ENCODE results near the gene FLRT3. TPM values are rescaled to one million over a fixed set of nuclear protein-coding genes. Genes with fewer than 3 reads are reported as not detected.

FLRT3 gene
- total RNA-seq, 2 experiments from 2014 or later = not detected

DNA sequence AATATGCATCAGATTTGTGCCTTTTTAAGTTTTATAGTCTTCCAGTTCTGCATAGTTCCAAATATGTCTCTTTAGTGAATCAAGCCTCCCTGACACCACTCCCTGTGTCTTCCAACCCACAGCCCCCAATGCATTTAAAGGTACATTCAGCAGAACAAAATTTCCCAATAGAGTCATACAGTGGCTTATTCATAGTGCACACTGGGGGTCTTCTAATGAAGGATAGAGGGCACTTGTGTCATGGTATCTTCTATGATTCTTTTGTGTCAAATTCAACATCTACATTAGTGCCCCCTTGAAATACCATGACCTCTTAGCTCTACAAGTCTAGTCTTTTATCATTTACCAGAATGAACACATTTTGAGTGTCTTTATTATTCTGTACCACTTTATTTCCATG is 33.8 kb downstream of the FLRT3 start:
- Mint-ChIP-seq H3K36me3 (ENCODE audit: low read depth) (no peaks in the 10 kb centered on the region), H3K4me1 (no peaks in the 10 kb centered on the region), H3K4me3 (no peak overlapping the region), H3K27me3 (no peaks in the 10 kb centered on the region), H3K27ac (no peak overlapping the region), H3K9me3 (peaks cover 8% of the 10 kb centered on the region)
- POLR2A ChIA-PET = no interaction called here
- no peak for DNase-seq
- CTCF ChIA-PET = no interaction called here

DNA sequence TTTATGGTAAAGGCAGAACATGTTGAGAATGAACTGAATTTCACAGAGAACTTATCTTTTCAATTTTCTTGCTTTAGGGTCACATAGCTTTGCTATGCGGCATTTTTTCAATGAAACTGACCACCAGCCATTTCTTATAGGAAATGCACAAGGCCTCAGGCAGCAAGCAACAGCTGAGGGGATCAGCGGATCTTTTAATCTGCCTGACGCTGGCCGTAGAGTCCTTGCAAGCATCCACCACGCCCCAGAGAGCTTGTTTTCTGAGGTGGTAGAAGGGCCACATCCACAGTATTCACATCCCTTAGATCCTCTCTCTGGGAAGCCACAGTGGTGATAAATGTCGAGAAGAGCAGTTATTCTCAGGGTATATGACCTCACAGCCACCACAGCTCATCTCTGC is 34.3 kb downstream of the FLRT3 start:
- POLR2A ChIA-PET = no interaction called here
- H3K27ac Mint-ChIP-seq = no peak overlapping the region
- CTCF ChIA-PET = no interaction called here
- peaks cover 11% of the 10 kb centered on the region for H3K9me3 Mint-ChIP-seq
- H3K4me3 Mint-ChIP-seq = no peak overlapping the region
- no peaks in the 10 kb centered on the region for H3K27me3 Mint-ChIP-seq
- H3K36me3 Mint-ChIP-seq (ENCODE audit: low read depth) = no peaks in the 10 kb centered on the region
- no peaks in the 10 kb centered on the region for H3K4me1 Mint-ChIP-seq
- DNase-seq = no peak

DNA sequence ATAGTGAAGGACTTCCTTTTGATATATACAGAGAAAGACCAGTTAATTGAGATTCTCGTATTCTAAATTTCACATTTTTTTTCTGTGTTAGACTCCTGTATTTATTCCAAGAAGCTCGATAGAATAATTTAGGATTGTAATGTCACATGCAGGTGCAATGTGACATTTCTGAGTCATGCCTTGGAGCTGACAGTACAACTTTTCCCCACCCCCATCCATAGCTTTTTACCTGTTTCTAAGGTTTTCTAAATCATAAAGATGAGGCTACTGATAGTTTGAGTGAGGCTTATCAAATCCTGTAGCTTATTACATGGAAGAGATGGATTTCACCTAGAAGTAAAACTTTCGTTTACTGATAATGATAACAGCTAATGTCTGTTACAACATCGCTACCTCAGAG is 37.6 kb downstream of the FLRT3 start:
- CTCF ChIA-PET = no interaction called here
- Mint-ChIP-seq H3K27ac (no peak overlapping the region), H3K4me1 (no peaks in the 10 kb centered on the region), H3K36me3 (ENCODE audit: low read depth) (no peaks in the 10 kb centered on the region), H3K27me3 (no peaks in the 10 kb centered on the region), H3K4me3 (no peak overlapping the region), H3K9me3 (peaks cover 10% of the 10 kb centered on the region)
- POLR2A ChIA-PET = no interaction called here
- no peak for DNase-seq

GRCh38 chr20:14295770-14296309 is 41.6 kb downstream of the FLRT3 start:
- DNase-seq = no peak
- Mint-ChIP-seq H3K4me1 (no peaks in the 10 kb centered on the region), H3K27me3 (no peaks in the 10 kb centered on the region), H3K27ac (no peak overlapping the region), H3K4me3 (no peak overlapping the region), H3K9me3 (peaks cover 11% of the 10 kb centered on the region), H3K36me3 (ENCODE audit: low read depth) (no peaks in the 10 kb centered on the region)
- ChIA-PET CTCF (no interaction called here), POLR2A (no interaction called here)

DNA sequence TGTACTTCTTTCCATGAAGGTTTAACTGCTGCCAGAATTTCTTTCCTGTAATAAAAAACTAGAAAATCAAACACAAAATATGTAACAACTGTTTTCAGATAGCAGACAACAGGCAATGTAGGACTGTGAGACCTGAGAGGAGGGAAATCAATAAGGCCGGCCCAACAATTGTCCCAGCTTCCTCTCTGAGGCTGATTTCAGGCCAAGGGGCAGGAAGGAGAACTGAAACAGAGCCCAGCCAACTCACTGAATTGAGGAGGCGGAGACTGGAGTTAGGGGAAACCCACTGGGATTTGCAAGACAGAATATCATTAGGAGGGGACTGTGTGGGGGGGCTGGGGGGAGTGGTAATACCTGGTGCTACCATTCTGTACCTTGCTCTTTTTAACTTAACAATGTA is 42.2 kb downstream of the FLRT3 start:
- no peak for DNase-seq
- no peak overlapping the region for H3K27ac Mint-ChIP-seq
- H3K4me3 Mint-ChIP-seq = no peak overlapping the region
- no peaks in the 10 kb centered on the region for H3K36me3 Mint-ChIP-seq (ENCODE audit: low read depth)
- peaks cover 11% of the 10 kb centered on the region for H3K9me3 Mint-ChIP-seq
- ChIA-PET CTCF (no interaction called here), POLR2A (no interaction called here)
- H3K27me3 Mint-ChIP-seq = no peaks in the 10 kb centered on the region
- no peaks in the 10 kb centered on the region for H3K4me1 Mint-ChIP-seq

GRCh38 chr20:14291502-14291901 is 45.9 kb downstream of the FLRT3 start:
- H3K27me3 Mint-ChIP-seq = no peaks in the 10 kb centered on the region
- POLR2A ChIA-PET = no interaction called here
- H3K9me3 Mint-ChIP-seq = peaks cover 4% of the 10 kb centered on the region
- no peaks in the 10 kb centered on the region for H3K36me3 Mint-ChIP-seq (ENCODE audit: low read depth)
- no peak overlapping the region for H3K27ac Mint-ChIP-seq
- H3K4me1 Mint-ChIP-seq = no peaks in the 10 kb centered on the region
- CTCF ChIA-PET = no interaction called here
- H3K4me3 Mint-ChIP-seq = no peak overlapping the region
- DNase-seq = no peak

GRCh38 chr20:14288341-14289330 is 48.8 kb downstream of the FLRT3 start:
- no peaks in the 10 kb centered on the region for H3K36me3 Mint-ChIP-seq (ENCODE audit: low read depth)
- H3K27me3 Mint-ChIP-seq = no peaks in the 10 kb centered on the region
- DNase-seq = no peak
- H3K9me3 Mint-ChIP-seq = peaks cover 4% of the 10 kb centered on the region
- H3K4me1 Mint-ChIP-seq = no peaks in the 10 kb centered on the region
- H3K4me3 Mint-ChIP-seq = no peak overlapping the region
- H3K27ac Mint-ChIP-seq = no peak overlapping the region
- CTCF ChIA-PET = no interaction called here
- POLR2A ChIA-PET = no interaction called here

- no peak overlapping the region for H3K27ac Mint-ChIP-seq
- ChIA-PET POLR2A (no interaction called here), CTCF (no interaction called here)
- peaks cover 2% of the 10 kb centered on the region for H3K9me3 Mint-ChIP-seq
- DNase-seq = no peak
- no peak overlapping the region for H3K4me3 Mint-ChIP-seq
- H3K36me3 Mint-ChIP-seq (ENCODE audit: low read depth) = no peaks in the 10 kb centered on the region
- H3K4me1 Mint-ChIP-seq = no peaks in the 10 kb centered on the region
- no peaks in the 10 kb centered on the region for H3K27me3 Mint-ChIP-seq
Observed at GRCh38 chr20:14284443-14284842, 53.0 kb downstream of the FLRT3 start.

DNA sequence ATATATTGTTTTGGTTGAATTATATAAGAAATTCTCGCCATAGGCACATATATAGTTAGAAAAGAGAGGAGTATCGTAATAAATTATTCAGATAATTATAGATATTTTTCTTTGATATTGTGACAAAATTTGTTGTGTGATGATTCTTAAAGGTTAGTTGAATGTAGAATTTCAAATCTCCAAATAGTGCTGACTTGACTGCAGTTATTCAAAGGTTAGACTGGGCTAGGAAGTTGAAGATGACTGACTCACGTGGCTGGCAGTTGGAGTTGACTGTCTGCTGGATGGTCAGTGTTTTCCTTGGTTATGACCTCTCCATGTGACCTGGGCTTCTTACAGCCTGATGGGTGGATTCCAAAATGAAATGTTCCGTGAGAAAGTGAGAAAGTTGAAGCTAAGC is 55.3 kb downstream of the FLRT3 start:
- Mint-ChIP-seq H3K27me3 (no peaks in the 10 kb centered on the region), H3K36me3 (ENCODE audit: low read depth) (no peaks in the 10 kb centered on the region), H3K27ac (no peak overlapping the region), H3K9me3 (peaks cover 2% of the 10 kb centered on the region), H3K4me1 (no peaks in the 10 kb centered on the region), H3K4me3 (no peak overlapping the region)
- no peak for DNase-seq
- ChIA-PET POLR2A (no interaction called here), CTCF (no interaction called here)
